Measurements from ENCODE around the gene FAM9C.

FAM9C gene

GRCh38 chrX:12991575-12991974, 52.8 kb downstream of the FAM9C start:
- TF ChIP-seq ZNF565 (CRISPR knock-in tag; conservative IDR thresholded peaks at IDR 0.05; ENCODE audit: low read depth) (no peak), POU6F1 (CRISPR knock-in tag; IDR thresholded peaks at IDR 0.05; ENCODE audit: borderline replicate concordance, low read depth) (no peak), TOX (CRISPR knock-in tag; IDR thresholded peaks at IDR 0.05; ENCODE audit: borderline replicate concordance) (no peak), ISL1 (CRISPR knock-in tag; IDR thresholded peaks at IDR 0.05) (no peak), SNAI2 (CRISPR knock-in tag; IDR thresholded peaks at IDR 0.05) (no peak), ARNTL (CRISPR knock-in tag; IDR thresholded peaks at IDR 0.05; ENCODE audit: borderline replicate concordance, low read depth) (no peak), TSHZ2 (CRISPR knock-in tag; IDR thresholded peaks at IDR 0.05) (no peak), RARB (CRISPR knock-in tag; IDR thresholded peaks at IDR 0.05) (no peak), ZFP30 (CRISPR knock-in tag; IDR thresholded peaks at IDR 0.05) (no peak), CSDC2 (CRISPR knock-in tag; IDR thresholded peaks at IDR 0.05) (no peak), ZC3H10 (CRISPR knock-in tag; IDR thresholded peaks at IDR 0.05) (no peak), TCF4 (CRISPR knock-in tag; IDR thresholded peaks at IDR 0.05; ENCODE audit: borderline replicate concordance) (no peak), OSR1 (CRISPR knock-in tag; IDR thresholded peaks at IDR 0.05) (no peak), GLIS3 (CRISPR knock-in tag; IDR thresholded peaks at IDR 0.05) (no peak), CREB5 (CRISPR knock-in tag; IDR thresholded peaks at IDR 0.05; ENCODE audit: low read depth) (no peak), PPARA (CRISPR knock-in tag; IDR thresholded peaks at IDR 0.05; ENCODE audit: borderline replicate concordance) (no peak), PATZ1 (CRISPR knock-in tag; IDR thresholded peaks at IDR 0.05; ENCODE audit: borderline replicate concordance) (no peak), ZNF8 (CRISPR knock-in tag; IDR thresholded peaks at IDR 0.05) (no peak), ESRRG (CRISPR knock-in tag; IDR thresholded peaks at IDR 0.05) (no peak)
- ATAC-seq: no peak

GRCh38 chrX:12989461-12989860, 55.0 kb downstream of the FAM9C start:
- no peak for ATAC-seq
- TF ChIP-seq PPARA (CRISPR knock-in tag; IDR thresholded peaks at IDR 0.05; ENCODE audit: borderline replicate concordance): no peak
- TF ChIP-seq POU6F1 (CRISPR knock-in tag; IDR thresholded peaks at IDR 0.05; ENCODE audit: borderline replicate concordance, low read depth): no peak
- TF ChIP-seq OSR1 (CRISPR knock-in tag; IDR thresholded peaks at IDR 0.05): no peak
- TF ChIP-seq CSDC2 (CRISPR knock-in tag; IDR thresholded peaks at IDR 0.05): no peak
- TF ChIP-seq SNAI2 (CRISPR knock-in tag; IDR thresholded peaks at IDR 0.05): no peak
- no peak for TF ChIP-seq ZNF70 (CRISPR knock-in tag; IDR thresholded peaks at IDR 0.05)
- TF ChIP-seq ZFP3 (CRISPR knock-in tag; IDR thresholded peaks at IDR 0.05): no peak
- TF ChIP-seq ZNF565 (CRISPR knock-in tag; conservative IDR thresholded peaks at IDR 0.05; ENCODE audit: low read depth): no peak
- no peak for TF ChIP-seq PATZ1 (CRISPR knock-in tag; IDR thresholded peaks at IDR 0.05; ENCODE audit: borderline replicate concordance)
- no peak for TF ChIP-seq TOX (CRISPR knock-in tag; IDR thresholded peaks at IDR 0.05; ENCODE audit: borderline replicate concordance)
- no peak for TF ChIP-seq TCF4 (CRISPR knock-in tag; IDR thresholded peaks at IDR 0.05; ENCODE audit: borderline replicate concordance)
- no peak for TF ChIP-seq ZNF8 (CRISPR knock-in tag; IDR thresholded peaks at IDR 0.05)
- TF ChIP-seq GLIS3 (CRISPR knock-in tag; IDR thresholded peaks at IDR 0.05): no peak
- no peak for TF ChIP-seq ZFP30 (CRISPR knock-in tag; IDR thresholded peaks at IDR 0.05)
- TF ChIP-seq CSRNP3 (CRISPR knock-in tag; IDR thresholded peaks at IDR 0.05): no peak
- TF ChIP-seq TSHZ2 (CRISPR knock-in tag; IDR thresholded peaks at IDR 0.05): no peak
- TF ChIP-seq ARNTL (CRISPR knock-in tag; IDR thresholded peaks at IDR 0.05; ENCODE audit: borderline replicate concordance, low read depth): no peak
- no peak for TF ChIP-seq ESRRG (CRISPR knock-in tag; IDR thresholded peaks at IDR 0.05)
